ENCODE measurements around the gene TUBA3C.
"Not testable (repeated sequence)": the region's sequence is repeated elsewhere in the genome, so short reads cannot be mapped to it uniquely, and the experiment has no call there.

TUBA3C gene

GRCh38 chr13:19181621-19182485 lies at the start of gene TUBA3C:
TUBA3C (minus strand) TSS chr13:19181824; CDS start chr13:19181747, 77 bp downstream.
- no peak for DNase-seq (ENCODE audit: low read depth)
- TF ChIP-seq CTCF (conservative IDR thresholded peaks at IDR 0.05; ENCODE audit: low read length): no peak
- no peak within 1 kb of the TSS for H3K4me3 ChIP-seq (ENCODE audit: low read length)

GRCh38 chr13:19207413-19207812 lies 25.8 kb upstream of the TUBA3C start:
- not testable (repeated sequence) for H3K4me3 ChIP-seq (ENCODE audit: low read length); DNase-seq (ENCODE audit: low read depth)

GRCh38 chr13:19192622-19193021 lies 11.0 kb upstream of the TUBA3C start:
- H3K4me3 ChIP-seq (ENCODE audit: low read length); DNase-seq (ENCODE audit: low read depth): not testable (repeated sequence)

GRCh38 chr13:19189911-19190310 lies 8.3 kb upstream of the TUBA3C start:
- not testable (repeated sequence) for DNase-seq (ENCODE audit: low read depth); H3K4me3 ChIP-seq (ENCODE audit: low read length)

- not testable (repeated sequence) for DNase-seq (ENCODE audit: low read depth)
These were observed 7.7 kb upstream of the TUBA3C start for GRCh38 chr13:19189368-19189767.

GRCh38 chr13:19185865-19186645 lies 4.4 kb upstream of the TUBA3C start:
- DNase-seq (ENCODE audit: low read depth): no peak

More at GRCh38 chr13:19189368-19189767, 7.7 kb upstream of the TUBA3C start:
- not testable (repeated sequence) for H3K4me3 ChIP-seq (ENCODE audit: low read length)

GRCh38 chr13:19185086-19185864 lies 3.7 kb upstream of the TUBA3C start:
- no peak for DNase-seq (ENCODE audit: low read depth)
- no peak overlapping the region for H3K4me3 ChIP-seq (ENCODE audit: low read length)
- TF ChIP-seq CTCF (conservative IDR thresholded peaks at IDR 0.05; ENCODE audit: low read length): no peak

More at GRCh38 chr13:19185865-19186645, 4.4 kb upstream of the TUBA3C start:
- TF ChIP-seq CTCF (conservative IDR thresholded peaks at IDR 0.05; ENCODE audit: low read length): no peak
- H3K4me3 ChIP-seq (ENCODE audit: low read length): no peak overlapping the region

GRCh38 chr13:19184176-19184575 lies 2.6 kb upstream of the TUBA3C start:
- H3K4me3 ChIP-seq (ENCODE audit: low read length): no peak overlapping the region
- no peak for TF ChIP-seq CTCF (conservative IDR thresholded peaks at IDR 0.05; ENCODE audit: low read length)
- no peak for DNase-seq (ENCODE audit: low read depth)

All from AG10803 (cell line).